SK-N-SH (cell line): ENCODE measurements around the gene PRSS16. TPM values are rescaled to one million over a fixed set of nuclear protein-coding genes. Genes with fewer than 3 reads are reported as not detected.
A peak's percentile ranks its signal among the peaks of the same experiment; 100 is the strongest.
"Not testable (repeated sequence)": the region's sequence is repeated elsewhere in the genome, so short reads cannot be mapped to it uniquely, and the experiment has no call there.

Source experiments
- CTCF ChIA-PET: fragments of 300-600, 350-600 bp; formaldehyde crosslinking; extraction: SDS; loops from one replicate; lab custom pipeline; 2021; lab: Yijun Ruan, JAX
- POLR2A ChIA-PET: fragments of 350-600 bp; sonication (Branson Sonifier 250); formaldehyde crosslinking; extraction: SDS; loops from one replicate; lab custom pipeline; 2020; ENCODE audit warnings: antibody characterized with exemption, inconsistent platforms; lab: Yijun Ruan, JAX
- DNase-seq: peaks from one replicate; pipeline ENCODE4 v3.0.0; 2012
- H2AFZ ChIP-seq: fragments of 200-600 bp; sonication (generic); 2 replicates; pipeline ENCODE4 v1.8.1; 2016; ENCODE audit warnings: antibody characterized with exemption, mild to moderate bottlenecking, low read depth
- H3F3A ChIP-seq: fragments of 200-600 bp; sonication (generic); replicated peaks from 2 replicates; pipeline ENCODE3; 2016; ENCODE audit warnings: antibody characterized with exemption, mild to moderate bottlenecking; ENCODE audit not compliant: insufficient read depth
- H3K27ac ChIP-seq, 2 experiments: fragments of 200-500 bp in 1 of 2; fragments of 200-600 bp in 1 of 2; sonication (Bioruptor generic) in 1 of 2; sonication (generic), shearing (Covaris generic) in 1 of 2; 2 replicates each; pipeline versions ENCODE4 v1.5.1 to v1.6.1; 2014 to 2016; ENCODE audit warnings: low read depth in 2 of 2, inconsistent platforms in 1 of 2, low read length in 1 of 2, mild to moderate bottlenecking in 1 of 2, mixed read lengths in 1 of 2
- H3K27me3 ChIP-seq: fragments of 200-600 bp; sonication (generic), shearing (Covaris generic); 2 replicates; pipeline ENCODE4 v1.6.1; 2016; ENCODE audit warnings: mixed run types; ENCODE audit not compliant: insufficient read depth
- H3K36me3 ChIP-seq, 2 experiments: fragments of 200-500 bp in 1 of 2; fragments of 200-600 bp in 1 of 2; sonication (Bioruptor generic) in 1 of 2; sonication (generic) in 1 of 2; replicated peaks in 1 of 2; 2 replicates each; pipeline versions ENCODE3 to v1.5.1; 2014 to 2016; ENCODE audit warnings: low read length in 1 of 2, mild to moderate bottlenecking in 1 of 2; ENCODE audit not compliant: insufficient read depth in 2 of 2, control insufficient read depth in 1 of 2
- H3K4me1 ChIP-seq, 2 experiments: fragments of 200-500 bp in 1 of 2; fragments of 200-600 bp in 1 of 2; sonication (Bioruptor generic) in 1 of 2; sonication (generic), shearing (Covaris generic) in 1 of 2; 2 replicates each; pipeline versions ENCODE4 v1.5.1 to v1.6.1; 2014 to 2016; ENCODE audit warnings: low read depth in 1 of 2, low read length in 1 of 2, mixed run types in 1 of 2; ENCODE audit not compliant: insufficient read depth in 2 of 2, control insufficient read depth in 1 of 2
- H3K4me2 ChIP-seq: fragments of 200-600 bp; sonication (generic), shearing (Covaris generic); 2 replicates; pipeline ENCODE4 v1.6.1; 2017; ENCODE audit warnings: mixed run types
- H3K4me3 ChIP-seq, 2 experiments: fragments of 200-500 bp in 1 of 2; fragments of 200-600 bp in 1 of 2; sonication (Bioruptor generic) in 1 of 2; sonication (generic), shearing (Covaris generic) in 1 of 2; 2 replicates each; pipeline versions ENCODE4 v1.5.1 to v1.8.1; 2014 to 2016; ENCODE audit warnings: low read depth in 2 of 2, inconsistent platforms in 1 of 2, low read length in 1 of 2, mild to moderate bottlenecking in 1 of 2, mixed read lengths in 1 of 2, moderate library complexity in 1 of 2
- H3K79me2 ChIP-seq: fragments of 200-600 bp; sonication (generic); 2 replicates; pipeline ENCODE4 v1.8.1; 2017; ENCODE audit warnings: mild to moderate bottlenecking; ENCODE audit not compliant: insufficient read depth
- H3K9ac ChIP-seq: fragments of 200-600 bp; sonication (generic); 2 replicates; pipeline ENCODE4 v1.6.1; 2017; ENCODE audit warnings: mixed run types
- H3K9me2 ChIP-seq: fragments of 200-600 bp; sonication (generic); 2 replicates; pipeline ENCODE4 v1.6.1; 2017; ENCODE audit warnings: mixed run types
- H3K9me3 ChIP-seq: fragments of 200-600 bp; sonication (generic); 2 replicates; pipeline ENCODE4 v1.6.1; 2017; ENCODE audit warnings: mixed run types, mild to moderate bottlenecking, moderate library complexity
- H4K20me1 ChIP-seq: fragments of 200-600 bp; sonication (generic); 2 replicates; pipeline ENCODE4 v1.6.1; 2017; ENCODE audit warnings: mild to moderate bottlenecking, mixed run types; ENCODE audit not compliant: insufficient read depth
- CHD2 ChIP-seq: fragments of 150-350 bp; IDR thresholded peaks from 2 replicates; pipeline ENCODE4 v1.6.1; 2018; ENCODE audit warnings: low read length; ENCODE audit not compliant: partially characterized antibody
- EP300 ChIP-seq, 2 experiments: IDR thresholded peaks; 2 replicates each; pipeline versions ENCODE4 v1.4.0 to v1.6.1; 2012; ENCODE audit warnings: borderline replicate concordance in 1 of 2, low read depth in 1 of 2, low read length in 1 of 2
- MXI1 ChIP-seq: IDR thresholded peaks from 2 replicates; pipeline ENCODE4 v1.6.1; 2012; ENCODE audit warnings: mild to moderate bottlenecking, low read depth, low read length, improper control_type of control experiment
- PBX3 ChIP-seq: IDR thresholded peaks from 2 replicates; pipeline ENCODE4; 2012
- POLR2AphosphoS5 ChIP-seq: IDR thresholded peaks from 2 replicates; pipeline ENCODE4 v1.6.1; 2012; ENCODE audit warnings: low read depth, low read length
- RAD21 ChIP-seq: IDR thresholded peaks from 2 replicates; pipeline ENCODE4 v1.6.1; 2012; ENCODE audit warnings: mild to moderate bottlenecking, low read length
- SMC3 ChIP-seq: IDR thresholded peaks from 2 replicates; pipeline ENCODE4 v1.6.1; 2012; ENCODE audit warnings: low read depth, low read length, improper control_type of control experiment
- WGBS: methylation state at CpG from one replicate; pipeline ENCODE4 v1.1.6; 2017; ENCODE audit warnings: low lambda C conversion rate; 5-methylcytosine and 5-hydroxymethylcytosine counted together
- polyA plus RNA-seq, 3 experiments: library from polyadenylated mRNA; depleted of rRNA; stranded (reverse); fragments of >200 nt; gene quantifications; 2 replicates each; pipeline ENCODE4 v1.2.3, GENCODE V29; 2012
- TF ChIP-seq, protein P1 (sequence below): IDR thresholded peaks from 2 replicates; pipeline ENCODE4 v1.6.1; 2012; ENCODE audit warnings: mild to moderate bottlenecking, low read depth, low read length, moderate library complexity

PRSS16 gene
- polyA plus RNA-seq, 1 of the 3 experiments (the other 2 are of a cell fraction), result 0.07 TPM

GRCh38 chr6:27213091-27213517 lies 34.4 kb upstream of the PRSS16 start:
- H4K20me1 ChIP-seq, CTCF ChIA-PET, H3K79me2 ChIP-seq, DNase-seq, H3K4me2 ChIP-seq, H3K9ac ChIP-seq, H3K27ac ChIP-seq, H2AFZ ChIP-seq, H3F3A ChIP-seq, H3K9me2 ChIP-seq, H3K4me1 ChIP-seq, H3K36me3 ChIP-seq, POLR2A ChIA-PET, H3K9me3 ChIP-seq, H3K4me3 ChIP-seq: not testable (repeated sequence)
- peaks cover 21% of the 10 kb centered on the region; the same call in 1 of the 2 replicates for H3K27me3 ChIP-seq
- 56% methylated on average over 15 of the region's 15 CpGs for WGBS

- Histone ChIP-seq H3K9ac (no peak overlapping the region), H3K4me2 (peak overlapping the region; percentile 68), H3F3A (no peaks in the 10 kb centered on the region), H3K27me3 (peaks cover 23% of the 10 kb centered on the region; the same call in 1 of the 2 replicates), H3K79me2 (no peaks in the 10 kb centered on the region), H3K4me3 (peak overlapping the region; percentile 44 to 58; a peak in 2 of 4 replicates), H3K9me3 (no peaks in the 10 kb centered on the region), H2AFZ (no peak overlapping the region), H3K4me1 (no peaks in the 10 kb centered on the region), H3K36me3 (no peaks in the 10 kb centered on the region), H3K9me2 (no peaks in the 10 kb centered on the region), H4K20me1 (no peaks in the 10 kb centered on the region), H3K27ac (no peak overlapping the region)
- 35% methylated on average over 29 of the region's 29 CpGs for WGBS
- ChIA-PET POLR2A (no interaction called here), CTCF (interaction anchor here (0.6 kb wide), 1 partner anchor 535 kb away, joined by 3 read pairs; no protein-coding TSS in a partner anchor)
- TF ChIP-seq RAD21 (no peak), POLR2AphosphoS5 (no peak), SMC3 (no peak), PBX3 (no peak), MXI1 (no peak), CHD2 (no peak), EP300 (IDR thresholded peaks at IDR 0.05; ENCODE audit: borderline replicate concordance in 1 of 2, low read depth in 1 of 2, low read length in 1 of 2) (no peak)
- TF ChIP-seq, protein P1, sequence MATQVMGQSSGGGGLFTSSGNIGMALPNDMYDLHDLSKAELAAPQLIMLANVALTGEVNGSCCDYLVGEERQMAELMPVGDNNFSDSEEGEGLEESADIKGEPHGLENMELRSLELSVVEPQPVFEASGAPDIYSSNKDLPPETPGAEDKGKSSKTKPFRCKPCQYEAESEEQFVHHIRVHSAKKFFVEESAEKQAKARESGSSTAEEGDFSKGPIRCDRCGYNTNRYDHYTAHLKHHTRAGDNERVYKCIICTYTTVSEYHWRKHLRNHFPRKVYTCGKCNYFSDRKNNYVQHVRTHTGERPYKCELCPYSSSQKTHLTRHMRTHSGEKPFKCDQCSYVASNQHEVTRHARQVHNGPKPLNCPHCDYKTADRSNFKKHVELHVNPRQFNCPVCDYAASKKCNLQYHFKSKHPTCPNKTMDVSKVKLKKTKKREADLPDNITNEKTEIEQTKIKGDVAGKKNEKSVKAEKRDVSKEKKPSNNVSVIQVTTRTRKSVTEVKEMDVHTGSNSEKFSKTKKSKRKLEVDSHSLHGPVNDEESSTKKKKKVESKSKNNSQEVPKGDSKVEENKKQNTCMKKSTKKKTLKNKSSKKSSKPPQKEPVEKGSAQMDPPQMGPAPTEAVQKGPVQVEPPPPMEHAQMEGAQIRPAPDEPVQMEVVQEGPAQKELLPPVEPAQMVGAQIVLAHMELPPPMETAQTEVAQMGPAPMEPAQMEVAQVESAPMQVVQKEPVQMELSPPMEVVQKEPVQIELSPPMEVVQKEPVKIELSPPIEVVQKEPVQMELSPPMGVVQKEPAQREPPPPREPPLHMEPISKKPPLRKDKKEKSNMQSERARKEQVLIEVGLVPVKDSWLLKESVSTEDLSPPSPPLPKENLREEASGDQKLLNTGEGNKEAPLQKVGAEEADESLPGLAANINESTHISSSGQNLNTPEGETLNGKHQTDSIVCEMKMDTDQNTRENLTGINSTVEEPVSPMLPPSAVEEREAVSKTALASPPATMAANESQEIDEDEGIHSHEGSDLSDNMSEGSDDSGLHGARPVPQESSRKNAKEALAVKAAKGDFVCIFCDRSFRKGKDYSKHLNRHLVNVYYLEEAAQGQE, result no peak
- DNase-seq, result no peak
Measured at GRCh38 chr6:27213544-27214125, 33.9 kb upstream of the PRSS16 start.
